NB4 (cell line): Measurements from ENCODE around the gene AMOTL2.

Experiments
- DNase-seq: peaks from one replicate; pipeline ENCODE4 v3.0.0; 2010; ENCODE audit warnings: low read depth
- H3K4me3 ChIP-seq: one replicate; pipeline ENCODE4 v1.5.1; 2011; ENCODE audit warnings: mild to moderate bottlenecking, low read depth, low read length, moderate library complexity
- CTCF ChIP-seq: IDR thresholded peaks from one replicate; pipeline ENCODE4 v1.5.1; 2012; ENCODE audit warnings: low read depth, low read length
- MAX ChIP-seq: IDR thresholded peaks from 2 replicates; pipeline ENCODE4 v1.6.1; 2011; ENCODE audit warnings: low read depth, low read length
- MYC ChIP-seq: IDR thresholded peaks from 2 replicates; pipeline ENCODE4 v1.6.1; 2011; ENCODE audit warnings: low read depth, low read length
- POLR2A ChIP-seq: IDR thresholded peaks from 2 replicates; pipeline ENCODE4 v1.6.1; 2011; ENCODE audit warnings: mild to moderate bottlenecking; ENCODE audit not compliant: insufficient read length; ENCODE audit errors: extremely low read depth

AMOTL2 gene

DNA sequence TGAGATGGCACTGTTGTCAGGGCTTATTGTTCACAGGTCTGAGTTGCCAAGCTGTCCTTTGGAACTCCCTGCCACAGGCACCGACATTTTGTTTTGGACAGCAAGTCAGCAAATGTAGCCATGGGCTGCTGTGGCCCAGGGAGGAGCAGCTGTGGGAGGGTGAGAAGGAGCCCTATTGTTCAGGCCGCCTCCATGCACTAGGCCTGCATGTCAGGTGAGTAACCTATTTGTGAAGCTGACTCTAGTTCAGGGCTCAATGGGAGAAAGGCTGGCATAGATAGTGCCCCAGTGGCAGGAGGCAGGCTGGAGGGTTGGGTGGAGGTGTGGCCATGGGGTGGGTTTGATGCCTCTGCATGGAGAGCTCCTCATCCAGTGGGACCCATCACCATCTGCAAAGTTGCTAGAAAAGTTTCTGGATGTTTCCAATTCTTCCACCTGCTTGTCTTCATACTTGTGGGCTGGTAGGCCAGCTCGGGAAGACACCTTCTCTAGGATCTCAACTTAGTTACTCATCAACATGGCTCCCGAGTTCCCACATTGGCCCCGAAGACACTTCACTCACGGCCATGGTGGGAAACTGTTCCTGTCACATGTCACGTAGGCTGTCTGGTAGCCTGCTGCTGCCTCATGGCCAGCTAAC, 19.5 kb downstream of the AMOTL2 start:
- TF ChIP-seq POLR2A (no peak), MAX (no peak), CTCF (no peak), MYC (no peak)
- DNase-seq, result no peak
- H3K4me3 ChIP-seq, result no peak overlapping the region

DNA sequence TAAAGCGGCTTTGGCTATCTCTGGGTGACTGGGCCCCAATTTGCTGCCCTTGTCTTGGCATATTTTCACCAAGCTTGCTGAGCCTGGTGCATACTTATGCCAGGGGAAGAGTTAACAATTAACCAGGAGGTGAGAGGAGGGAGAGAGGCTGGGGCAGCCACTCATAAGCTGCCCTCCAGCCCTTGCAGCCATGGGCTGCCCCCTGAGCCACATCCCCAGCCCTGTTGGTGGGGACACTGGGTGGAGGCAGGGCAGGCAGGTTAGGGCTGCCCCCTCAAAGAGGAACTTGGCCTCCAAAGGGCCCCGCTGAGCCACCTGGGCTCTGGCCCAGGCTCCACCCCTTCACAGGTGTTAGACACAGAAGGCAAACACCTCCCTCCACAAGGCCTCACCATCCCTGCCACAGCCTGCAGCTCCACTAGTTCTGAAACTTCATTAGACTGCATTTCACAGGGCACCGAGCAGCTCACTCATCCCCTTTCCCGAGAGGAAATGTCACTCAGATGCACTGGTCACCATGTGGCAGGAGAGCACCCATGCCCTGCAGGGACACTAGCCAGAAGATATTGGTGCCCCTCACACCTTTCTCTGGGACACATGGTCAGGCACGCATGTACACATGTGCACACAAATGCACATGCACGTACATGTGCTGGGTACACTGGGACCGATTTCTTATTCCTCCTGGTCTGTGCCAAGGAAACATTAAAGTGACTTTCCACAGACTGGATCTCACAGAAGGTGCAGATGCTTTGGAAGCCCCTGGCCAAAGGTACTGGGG, 20.2 kb downstream of the AMOTL2 start:
- TF ChIP-seq MYC (no peak), POLR2A (no peak), MAX (no peak), CTCF (no peak)
- H3K4me3 ChIP-seq, result no peak overlapping the region
- DNase-seq, result no peak

GRCh38 chr3:134353171-134353825, 20.9 kb downstream of the AMOTL2 start:
- H3K4me3 ChIP-seq, result no peak overlapping the region
- TF ChIP-seq MAX (no peak), POLR2A (no peak), CTCF (no peak), MYC (no peak)
- no peak for DNase-seq

- no peak for TF ChIP-seq CTCF
- TF ChIP-seq MAX, result no peak
- TF ChIP-seq POLR2A, result no peak
- TF ChIP-seq MYC, result no peak
- DNase-seq, result no peak
- no peak overlapping the region for H3K4me3 ChIP-seq
These were observed 22.1 kb downstream of the AMOTL2 start for GRCh38 chr3:134352031-134352671.

DNA sequence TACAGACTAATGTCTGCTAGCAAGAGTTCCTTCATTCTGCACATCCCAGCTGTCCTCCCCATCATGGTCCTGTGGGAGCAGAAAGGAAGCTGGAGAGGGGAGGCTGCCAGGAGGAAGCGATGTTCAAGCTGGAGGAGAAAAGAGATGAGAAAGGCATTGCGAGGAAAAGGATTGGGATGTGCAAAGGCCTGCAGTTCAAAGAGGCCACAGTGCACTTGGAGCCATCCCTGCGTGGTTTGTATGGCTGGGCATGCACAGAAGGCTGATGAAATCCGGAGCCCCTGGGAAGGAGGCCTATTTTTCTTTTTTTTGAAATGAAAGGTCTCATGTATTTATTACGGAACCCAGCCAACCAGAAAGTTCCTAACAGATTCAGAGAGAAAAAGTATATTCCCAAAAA, 22.8 kb downstream of the AMOTL2 start:
- no peak overlapping the region for H3K4me3 ChIP-seq
- DNase-seq, result no peak
- TF ChIP-seq POLR2A, result no peak
- no peak for TF ChIP-seq MAX
